ENCODE measurements around the gene GJB1. TPM values are rescaled to one million over a fixed set of nuclear protein-coding genes. Genes with fewer than 3 reads are reported as not detected.
"Not testable (repeated sequence)": the region's sequence is repeated elsewhere in the genome, so short reads cannot be mapped to it uniquely, and the experiment has no call there.

GJB1 gene
- total RNA-seq, 1 donor from 2014 or later: 12.3 TPM

- no peak for TF ChIP-seq CTCF (conservative IDR thresholded peaks at IDR 0.05)
- Mint-ChIP-seq H3K27ac (ENCODE audit: unreplicated experiment) (no peak overlapping the region), H3K4me3 (peak overlapping the region; percentile 98), H3K9me3 (peaks cover 2% of the 10 kb centered on the region), H3K27me3 (ENCODE audit: low read depth) (no peaks in the 10 kb centered on the region), H3K36me3 (ENCODE audit: low read depth) (peaks cover 1% of the 10 kb centered on the region), H3K4me1 (peaks cover 25% of the 10 kb centered on the region)
- no peak for DNase-seq (ENCODE audit: low read depth, low spot score)
Measured at GRCh38 chrX:71256051-71256450, 33.0 kb downstream of the GJB1 start.

DNA sequence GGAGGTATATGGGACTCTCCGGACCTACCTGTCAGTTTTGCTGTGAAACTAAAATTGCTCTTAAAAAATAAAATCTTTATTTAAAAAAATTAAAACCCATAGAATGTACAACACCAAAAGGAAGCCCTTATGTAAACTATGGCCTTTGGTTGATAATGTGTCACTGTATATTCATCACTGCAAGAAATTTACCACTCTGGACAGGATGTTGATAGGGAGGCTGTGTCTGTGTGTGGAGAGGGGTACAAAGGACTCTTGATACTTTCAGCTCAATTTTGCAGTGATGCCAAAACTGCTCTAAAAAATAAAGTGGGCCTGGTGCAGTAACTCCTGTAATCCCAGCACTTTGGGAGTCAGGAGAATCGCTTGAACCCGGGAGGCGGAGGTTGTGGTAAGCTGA, 33.8 kb downstream of the GJB1 start:
- Mint-ChIP-seq H3K27ac (ENCODE audit: unreplicated experiment) (no peak overlapping the region), H3K4me3 (peak overlapping the region; percentile 57), H3K27me3 (ENCODE audit: low read depth) (no peaks in the 10 kb centered on the region), H3K9me3 (peaks cover 2% of the 10 kb centered on the region), H3K36me3 (ENCODE audit: low read depth) (no peaks in the 10 kb centered on the region), H3K4me1 (peaks cover 19% of the 10 kb centered on the region)
- no peak for TF ChIP-seq CTCF (conservative IDR thresholded peaks at IDR 0.05)
- DNase-seq (ENCODE audit: low read depth, low spot score): no peak

DNA sequence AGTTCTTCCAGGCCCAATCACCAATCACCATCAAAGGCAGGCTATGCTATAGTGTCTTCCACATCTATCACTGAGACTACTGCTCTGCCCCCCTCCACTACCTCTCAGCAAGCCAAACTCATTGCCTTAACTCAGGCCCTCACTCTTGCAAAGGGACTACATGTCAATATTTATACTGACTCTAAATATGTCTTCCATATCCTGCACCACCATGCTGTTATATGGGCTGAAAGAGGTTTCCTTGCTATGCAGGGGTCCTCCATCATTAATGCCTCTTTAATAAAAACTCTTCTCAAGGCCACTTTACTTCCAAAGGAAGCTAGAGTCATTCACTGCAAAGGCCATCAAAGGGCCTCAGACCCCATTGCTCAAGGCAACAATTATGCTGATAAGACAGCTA, 45.6 kb downstream of the GJB1 start:
- H3K36me3 Mint-ChIP-seq (ENCODE audit: low read depth); H3K9me3 Mint-ChIP-seq; H3K4me1 Mint-ChIP-seq; DNase-seq (ENCODE audit: low read depth, low spot score); H3K4me3 Mint-ChIP-seq; H3K27me3 Mint-ChIP-seq (ENCODE audit: low read depth); H3K27ac Mint-ChIP-seq (ENCODE audit: unreplicated experiment): not testable (repeated sequence)

- Mint-ChIP-seq H3K4me1 (no peaks in the 10 kb centered on the region), H3K27me3 (ENCODE audit: low read depth) (no peaks in the 10 kb centered on the region), H3K36me3 (ENCODE audit: low read depth) (peaks cover 5% of the 10 kb centered on the region), H3K9me3 (peaks cover 8% of the 10 kb centered on the region), H3K27ac (ENCODE audit: unreplicated experiment) (no peak overlapping the region), H3K4me3 (no peak overlapping the region)
- DNase-seq (ENCODE audit: low read depth, low spot score): no peak
- TF ChIP-seq CTCF (conservative IDR thresholded peaks at IDR 0.05): no peak
Measured at GRCh38 chrX:71269801-71270395, 46.9 kb downstream of the GJB1 start.

GRCh38 chrX:71272313-71272712, 49.3 kb downstream of the GJB1 start:
- not testable (repeated sequence) for H3K4me3 Mint-ChIP-seq; H3K4me1 Mint-ChIP-seq; H3K9me3 Mint-ChIP-seq; H3K27ac Mint-ChIP-seq (ENCODE audit: unreplicated experiment); DNase-seq (ENCODE audit: low read depth, low spot score); H3K27me3 Mint-ChIP-seq (ENCODE audit: low read depth); H3K36me3 Mint-ChIP-seq (ENCODE audit: low read depth)

Other genes starting within 250 kb of the GJB1 start
- 77.5 and 78.3 TPM in 2 replicates for gene SNX12, start 154.9 kb upstream of the GJB1 start, total RNA-seq
- 10.1 and 12.0 TPM in 2 replicates for gene FOXO4, start 127.4 kb upstream of the GJB1 start, total RNA-seq
- not detected in 2 replicates for gene CXorf65, start 116.5 kb upstream of the GJB1 start, total RNA-seq
- gene IL2RG, start 111.6 kb upstream of the GJB1 start, total RNA-seq: not detected in 2 replicates
- gene MED12, start 104.6 kb upstream of the GJB1 start, total RNA-seq: 72.5 and 76.3 TPM in 2 replicates
- 29.5 and 31.5 TPM in 2 replicates for gene NLGN3, start 78.4 kb upstream of the GJB1 start, total RNA-seq
- gene ZMYM3, start 30.9 kb downstream of the GJB1 start, total RNA-seq: 85.2 and 87.1 TPM in 2 replicates
- 990 and 1,032 TPM in 2 replicates for gene NONO, start 60.4 kb downstream of the GJB1 start, total RNA-seq
- gene ITGB1BP2, start 78.5 kb downstream of the GJB1 start, total RNA-seq: 7.1 and 10.2 TPM in 2 replicates
- gene TAF1, start 143.1 kb downstream of the GJB1 start, total RNA-seq: 31.9 and 37.1 TPM in 2 replicates